GM21390 (cell line): ENCODE measurements around the gene KRTAP9-2.
"Not testable (repeated sequence)": the region's sequence is repeated elsewhere in the genome, so short reads cannot be mapped to it uniquely, and the experiment has no call there.

ENCODE experiments used
- ATAC-seq: cut with Tn5 transposase; IDR thresholded peaks from one replicate; pipeline ENCODE4 v1.9.1; 2021; ENCODE audit not compliant: unreplicated experiment

The KRTAP9-2 gene, protein sequence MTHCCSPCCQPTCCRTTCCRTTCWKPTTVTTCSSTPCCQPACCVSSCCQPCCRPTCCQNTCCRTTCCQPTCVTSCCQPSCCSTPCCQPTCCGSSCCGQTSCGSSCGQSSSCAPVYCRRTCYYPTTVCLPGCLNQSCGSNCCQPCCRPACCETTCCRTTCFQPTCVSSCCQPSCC

DNA sequence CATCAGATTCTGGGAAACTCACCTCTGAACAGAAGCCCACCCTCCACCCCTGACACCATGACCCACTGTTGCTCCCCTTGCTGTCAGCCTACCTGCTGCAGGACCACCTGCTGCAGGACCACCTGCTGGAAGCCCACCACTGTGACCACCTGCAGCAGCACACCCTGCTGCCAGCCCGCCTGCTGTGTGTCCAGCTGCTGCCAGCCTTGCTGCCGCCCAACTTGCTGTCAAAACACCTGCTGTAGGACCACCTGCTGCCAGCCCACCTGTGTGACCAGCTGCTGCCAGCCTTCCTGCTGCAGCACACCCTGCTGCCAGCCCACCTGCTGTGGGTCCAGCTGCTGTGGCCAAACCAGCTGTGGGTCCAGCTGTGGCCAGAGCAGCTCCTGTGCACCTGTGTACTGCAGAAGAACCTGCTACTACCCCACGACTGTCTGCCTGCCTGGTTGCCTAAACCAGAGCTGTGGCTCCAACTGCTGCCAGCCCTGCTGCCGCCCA, at the start of gene KRTAP9-2:
Gene KRTAP9-2 (plus strand): TSS at position 51 of the 498 bp plus-strand sequence. CDS start 7 bp downstream, at position 58.
- not testable (repeated sequence) for ATAC-seq

GRCh38 chr17:41176744-41177387, 49.6 kb upstream of the KRTAP9-2 start:
- ATAC-seq, result no peak

GRCh38 chr17:41177727-41178271, 48.6 kb upstream of the KRTAP9-2 start, which contains the start of gene KRTAP4-2:
Gene KRTAP4-2 (minus strand): TSS chr17:41178221. CDS start chr17:41178164, 57 bp downstream.
- no peak for ATAC-seq

DNA sequence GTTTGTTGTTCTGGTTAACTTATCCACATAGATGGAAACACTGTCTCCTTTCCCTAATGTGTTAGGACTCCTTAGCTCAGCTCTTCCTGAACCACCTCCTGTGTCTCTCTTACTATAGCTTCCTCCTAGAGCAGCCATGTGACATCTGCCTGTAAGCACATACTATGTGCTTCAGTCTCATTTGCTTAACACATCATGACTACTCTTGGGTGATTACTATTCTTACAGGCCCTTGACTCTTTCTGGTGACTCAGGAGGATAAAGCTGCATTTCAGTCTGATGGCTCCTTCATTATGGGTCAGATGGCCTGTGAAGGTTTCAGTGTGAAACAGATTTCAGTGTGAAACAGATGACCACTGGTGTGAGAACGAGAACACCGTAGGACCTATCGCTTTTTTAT, 48.1 kb upstream of the KRTAP9-2 start:
- no peak for ATAC-seq

GRCh38 chr17:41178843-41179616, 47.4 kb upstream of the KRTAP9-2 start:
- ATAC-seq, result no peak

DNA sequence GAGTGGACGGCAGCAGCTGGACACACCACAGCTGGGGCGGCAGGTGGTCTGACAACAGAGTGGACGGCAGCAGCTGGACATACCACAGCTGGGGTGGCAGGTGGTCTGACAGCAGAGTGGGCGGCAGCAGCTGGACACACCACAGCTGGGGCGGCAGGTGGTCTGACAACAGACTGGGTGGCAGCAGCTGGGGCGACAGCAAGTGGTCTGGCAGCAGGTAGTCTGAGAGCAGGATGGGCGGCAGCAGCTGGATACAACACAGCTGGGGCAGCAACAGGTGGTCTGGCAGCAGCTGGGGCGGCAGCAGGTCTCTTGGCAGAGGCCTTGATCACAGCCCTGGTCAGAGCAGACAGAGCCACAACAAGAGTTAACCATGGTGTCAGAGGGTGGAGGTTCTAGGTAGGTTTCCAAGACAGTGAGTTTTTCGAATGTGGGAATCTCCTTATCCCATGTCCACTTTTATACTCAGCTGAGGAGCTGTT, 41.9 kb upstream of the KRTAP9-2 start, which contains the start of gene KRTAP4-1:
Gene KRTAP4-1 (minus strand): TSS at position 432 of the 482 bp plus-strand sequence. CDS start 57 bp downstream, at position 375.
- no peak for ATAC-seq

GRCh38 chr17:41185001-41185400, 41.4 kb upstream of the KRTAP9-2 start:
- no peak for ATAC-seq

DNA sequence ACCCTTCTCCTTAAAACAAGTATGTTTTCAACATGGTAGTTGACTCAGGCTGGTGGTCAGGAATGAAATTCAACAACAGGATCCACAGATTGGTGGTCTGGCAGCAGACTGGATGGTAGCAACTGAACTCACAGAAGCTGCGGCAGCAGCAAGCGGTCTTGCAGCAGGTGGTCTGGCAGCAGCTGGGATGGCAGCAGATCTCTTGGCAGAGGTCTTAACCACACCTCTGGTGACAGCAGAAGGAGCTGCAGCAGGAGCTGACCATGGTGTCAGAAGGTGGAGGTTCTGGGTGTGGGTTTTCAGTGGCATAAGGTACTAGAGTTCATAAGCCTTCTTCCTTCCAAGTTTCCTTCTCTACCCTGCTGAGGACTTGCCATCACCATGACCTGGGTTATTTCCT, 39.6 kb upstream of the KRTAP9-2 start:
- ATAC-seq, result no peak

GRCh38 chr17:41189837-41190318, 36.6 kb upstream of the KRTAP9-2 start, which contains the start of gene KRTAP9-1:
Gene KRTAP9-1 (plus strand): TSS chr17:41189887. CDS start chr17:41189887, 0 bp downstream.
- ATAC-seq, result not testable (repeated sequence)

DNA sequence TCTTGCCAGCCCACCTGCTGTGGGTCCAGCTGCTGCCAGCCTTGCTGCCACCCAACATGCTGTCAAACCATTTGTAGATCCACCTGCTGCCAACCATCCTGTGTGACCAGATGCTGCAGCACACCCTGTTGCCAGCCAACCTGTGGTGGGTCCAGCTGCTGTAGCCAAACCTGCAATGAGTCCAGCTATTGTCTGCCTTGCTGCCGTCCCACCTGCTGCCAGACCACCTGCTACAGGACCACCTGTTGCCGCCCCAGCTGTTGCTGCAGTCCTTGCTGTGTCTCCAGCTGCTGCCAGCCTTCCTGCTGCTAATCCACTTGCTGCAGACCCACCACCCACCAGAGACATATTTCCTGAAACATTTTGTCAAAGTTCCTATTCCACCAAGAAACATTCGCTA, 36.1 kb upstream of the KRTAP9-2 start:
- no peak for ATAC-seq

DNA sequence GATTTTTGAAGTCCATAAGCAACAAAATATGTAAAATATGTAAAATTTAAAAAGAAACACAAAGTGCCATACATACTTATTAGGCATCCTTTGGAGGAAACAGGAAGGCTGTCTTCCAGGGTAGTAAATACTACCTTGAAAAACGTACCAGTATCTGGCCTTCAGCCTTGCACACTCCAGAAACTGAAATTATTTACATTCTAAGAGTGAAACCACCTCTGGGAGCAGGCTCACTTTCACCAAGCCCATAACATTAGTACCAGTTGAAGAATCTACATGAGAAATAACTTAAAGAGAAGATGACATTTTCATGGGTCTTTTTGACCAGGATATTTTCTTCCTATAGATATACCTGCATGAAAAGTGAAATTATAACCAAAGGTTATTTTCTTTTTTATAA, 30.4 kb upstream of the KRTAP9-2 start:
- no peak for ATAC-seq

- ATAC-seq, result no peak
Measured at GRCh38 chr17:41199421-41200078, 26.9 kb upstream of the KRTAP9-2 start.

GRCh38 chr17:41211845-41212466, 14.5 kb upstream of the KRTAP9-2 start:
- no peak for ATAC-seq

DNA sequence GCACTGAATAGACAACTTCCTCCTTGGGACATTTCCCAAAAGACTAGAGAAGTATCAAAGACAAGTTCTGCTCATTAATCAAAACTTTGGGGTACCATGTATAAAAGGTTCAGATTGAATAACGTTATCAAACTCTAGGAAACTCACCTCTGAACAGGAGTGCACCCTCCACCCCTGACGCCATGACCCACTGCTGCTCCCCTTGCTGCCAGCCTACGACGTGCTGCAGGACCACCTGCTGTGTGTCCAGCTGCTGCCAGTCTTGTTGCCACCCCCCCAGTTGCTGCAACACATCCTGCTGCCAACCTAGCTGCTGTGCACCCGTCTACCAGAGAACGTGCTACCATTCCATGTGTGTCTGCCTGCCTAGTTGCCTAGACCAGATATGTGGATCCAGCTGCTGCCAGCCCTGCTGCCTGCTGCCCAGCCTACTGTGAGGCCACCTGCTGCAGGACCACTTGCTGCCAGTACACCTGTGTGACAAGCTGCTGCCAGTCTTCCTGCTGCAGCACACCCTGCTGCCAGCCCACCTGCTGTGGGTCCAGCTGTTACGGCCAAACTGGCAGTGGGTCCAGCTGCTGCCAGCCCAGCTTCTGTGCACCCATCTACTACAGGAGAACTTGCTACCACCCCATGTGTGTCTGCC, 13.8 kb upstream of the KRTAP9-2 start:
- ATAC-seq, result no peak

DNA sequence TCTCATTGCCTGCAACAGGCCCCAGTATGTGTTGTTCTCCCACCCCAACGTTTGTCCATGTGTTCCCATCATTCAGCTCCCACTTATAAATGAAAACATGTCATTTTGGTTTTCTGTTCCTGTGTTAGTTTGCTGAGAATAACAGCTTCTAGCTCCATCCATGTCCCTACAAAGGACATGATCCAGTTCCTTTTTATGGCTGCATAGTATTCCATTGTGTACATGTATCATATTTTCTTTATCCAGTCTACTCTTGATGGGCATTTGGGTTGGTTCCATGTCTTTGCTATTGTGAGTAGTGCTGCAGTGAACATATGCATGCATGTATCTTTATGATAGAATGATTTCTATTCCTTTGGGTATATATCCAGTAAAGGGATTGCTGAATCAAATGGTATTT, 10.8 kb upstream of the KRTAP9-2 start:
- no peak for ATAC-seq

- ATAC-seq, result no peak
Measured at GRCh38 chr17:41223821-41224220, 2.6 kb upstream of the KRTAP9-2 start.

DNA sequence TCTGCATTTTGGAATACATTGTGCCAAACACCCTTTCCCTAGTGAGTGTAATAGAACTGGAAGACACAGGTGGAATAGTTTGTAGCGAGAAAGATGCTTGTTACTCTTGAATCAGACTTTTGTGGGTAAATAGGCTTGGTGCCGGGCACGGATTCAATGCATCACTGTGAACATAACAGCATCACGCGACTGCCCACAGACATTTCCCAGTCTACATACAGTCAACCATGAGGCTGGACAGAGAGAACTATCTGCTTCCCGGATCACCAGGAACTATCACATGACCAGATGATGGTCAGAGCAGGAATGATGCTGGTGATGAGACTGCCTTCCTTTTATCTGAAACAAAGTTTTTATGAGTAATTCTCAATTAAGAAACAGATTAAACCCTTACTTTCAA, 397 bp upstream of the KRTAP9-2 start:
- ATAC-seq, result no peak

GRCh38 chr17:41230094-41230493, 3.6 kb downstream of the KRTAP9-2 start:
- no peak for ATAC-seq

GRCh38 chr17:41231731-41232130, 5.3 kb downstream of the KRTAP9-2 start:
- ATAC-seq, result no peak
